ENCODE results near the gene USO1. TPM values are rescaled to one million over a fixed set of nuclear protein-coding genes. Genes with fewer than 3 reads are reported as not detected.

The USO1 gene
- total RNA-seq, 1 donor from 2014 or later, result 114 TPM

DNA sequence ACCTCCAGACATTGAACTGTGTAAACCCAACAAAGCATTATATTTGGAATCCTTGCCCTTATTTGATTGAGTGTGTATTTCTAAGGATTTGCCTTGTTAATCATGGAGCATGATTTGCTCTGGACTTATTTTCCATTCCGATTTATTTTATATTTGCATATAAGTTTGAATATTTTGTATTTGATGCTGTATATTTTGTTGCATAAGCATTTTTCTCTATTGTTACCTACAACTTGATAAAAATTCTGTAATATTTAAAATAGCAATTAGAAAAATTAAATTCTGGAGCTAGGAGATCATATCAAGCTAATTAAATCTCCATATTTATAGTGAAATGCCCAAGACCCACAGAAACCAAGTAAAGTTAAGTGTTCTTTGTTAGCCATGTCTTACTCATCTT lies 47.2 kb downstream of the USO1 start:
- Histone ChIP-seq H2AFZ (replicated peaks) (no peak overlapping the region), H3K4me3 (no peak overlapping the region), H3K9ac (no peak overlapping the region), H3F3A (ENCODE audit: low read depth) (no peaks in the 10 kb centered on the region), H3K27ac (no peak overlapping the region), H4K20me1 (ENCODE audit: low read depth) (no peaks in the 10 kb centered on the region), H3K4me1 (no peaks in the 10 kb centered on the region), H3K79me2 (ENCODE audit: low read depth) (no peaks in the 10 kb centered on the region), H3K9me3 (ENCODE audit: low read depth) (no peaks in the 10 kb centered on the region), H3K27me3 (no peaks in the 10 kb centered on the region), H3K4me2 (no peak overlapping the region), H3K36me3 (peaks cover 32% of the 10 kb centered on the region)
- DNase-seq (ENCODE audit: low spot score), result no peak
- Mint-ChIP-seq H3K4me1 (no peaks in the 10 kb centered on the region), H3K27me3 (ENCODE audit: insufficient read depth, low read depth) (no peaks in the 10 kb centered on the region), H3K27ac (no peak overlapping the region), H3K36me3 (peaks cover 35% of the 10 kb centered on the region), H3K4me3 (no peak overlapping the region), H3K9me3 (no peaks in the 10 kb centered on the region)
- no peak for TF ChIP-seq EZH2 (IDR thresholded peaks at IDR 0.05)
- TF ChIP-seq EZH2phosphoT487 (IDR thresholded peaks at IDR 0.05), result no peak
- no peak for TF ChIP-seq CTCF (IDR thresholded peaks at IDR 0.05)

- Histone ChIP-seq H3K4me2 (no peak overlapping the region), H2AFZ (replicated peaks) (no peak overlapping the region), H3K27me3 (no peaks in the 10 kb centered on the region), H3K9me3 (ENCODE audit: low read depth) (no peaks in the 10 kb centered on the region), H3K4me1 (no peaks in the 10 kb centered on the region), H3K9ac (no peak overlapping the region), H3K79me2 (ENCODE audit: low read depth) (no peaks in the 10 kb centered on the region), H3K36me3 (peaks cover 33% of the 10 kb centered on the region), H3K27ac (no peak overlapping the region), H4K20me1 (ENCODE audit: low read depth) (no peaks in the 10 kb centered on the region), H3K4me3 (no peak overlapping the region), H3F3A (ENCODE audit: low read depth) (no peaks in the 10 kb centered on the region)
- H3K27ac Mint-ChIP-seq, result no peak overlapping the region
- TF ChIP-seq EZH2 (IDR thresholded peaks at IDR 0.05) (no peak), CTCF (IDR thresholded peaks at IDR 0.05) (no peak), EZH2phosphoT487 (IDR thresholded peaks at IDR 0.05) (no peak)
- no peaks in the 10 kb centered on the region for H3K4me1 Mint-ChIP-seq
- peaks cover 43% of the 10 kb centered on the region for H3K36me3 Mint-ChIP-seq
- no peaks in the 10 kb centered on the region for H3K9me3 Mint-ChIP-seq
- no peaks in the 10 kb centered on the region for H3K27me3 Mint-ChIP-seq (ENCODE audit: insufficient read depth, low read depth)
- no peak overlapping the region for H3K4me3 Mint-ChIP-seq
- no peak for DNase-seq (ENCODE audit: low spot score)
Observed at GRCh38 chr4:75777589-75777988, 53.2 kb downstream of the USO1 start.

- no peaks in the 10 kb centered on the region for H3K9me3 Mint-ChIP-seq
- H3K27me3 ChIP-seq, result no peaks in the 10 kb centered on the region
- H3K9ac ChIP-seq, result no peak overlapping the region
- no peak overlapping the region for H3K27ac ChIP-seq
- H3F3A ChIP-seq (ENCODE audit: low read depth), result no peaks in the 10 kb centered on the region
- H3K27me3 Mint-ChIP-seq (ENCODE audit: insufficient read depth, low read depth), result no peaks in the 10 kb centered on the region
- H3K4me3 ChIP-seq, result no peak overlapping the region
- no peaks in the 10 kb centered on the region for H3K4me1 Mint-ChIP-seq
- no peaks in the 10 kb centered on the region for H3K4me1 ChIP-seq
- no peaks in the 10 kb centered on the region for H3K79me2 ChIP-seq (ENCODE audit: low read depth)
- H3K9me3 ChIP-seq (ENCODE audit: low read depth), result no peaks in the 10 kb centered on the region
- no peak for DNase-seq (ENCODE audit: low spot score)
- H3K36me3 Mint-ChIP-seq, result peaks cover 38% of the 10 kb centered on the region
- H2AFZ ChIP-seq (replicated peaks), result no peak overlapping the region
- no peak for TF ChIP-seq EZH2 (IDR thresholded peaks at IDR 0.05)
- no peak for TF ChIP-seq EZH2phosphoT487 (IDR thresholded peaks at IDR 0.05)
- no peak for TF ChIP-seq CTCF (IDR thresholded peaks at IDR 0.05)
- H3K4me2 ChIP-seq, result no peak overlapping the region
- no peak overlapping the region for H3K27ac Mint-ChIP-seq
- H3K4me3 Mint-ChIP-seq, result no peak overlapping the region
- peaks cover 34% of the 10 kb centered on the region for H3K36me3 ChIP-seq
- no peaks in the 10 kb centered on the region for H4K20me1 ChIP-seq (ENCODE audit: low read depth)
Observed at GRCh38 chr4:75779105-75779757, 54.9 kb downstream of the USO1 start.

All from neural progenitor cell (in vitro differentiated cells).